T47D (cell line): Measurements from ENCODE around the gene GBP5.
"Not testable (repeated sequence)": the region's sequence is repeated elsewhere in the genome, so short reads cannot be mapped to it uniquely, and the experiment has no call there.

Experiments
- DNase-seq, 2 experiments: peaks; one replicate each; pipeline versions ENCODE4 v3.0.0 to v3.0.0-alpha.2; 2011 to 2012; ENCODE audit warnings: low read depth in 1 of 2, low spot score in 1 of 2
- JUND ChIP-seq: IDR thresholded peaks from 2 replicates; pipeline ENCODE4 v1.6.1; 2012; ENCODE audit warnings: low read depth
- in situ Hi-C: cut with HindIII; loops from 2 replicates; pipeline ENCODE4 v1.10.0; 2016; ENCODE audit warnings: low sequenced_read_pairs, low pct_unique_long_range_greater_than_20kb

The GBP5 gene

DNA sequence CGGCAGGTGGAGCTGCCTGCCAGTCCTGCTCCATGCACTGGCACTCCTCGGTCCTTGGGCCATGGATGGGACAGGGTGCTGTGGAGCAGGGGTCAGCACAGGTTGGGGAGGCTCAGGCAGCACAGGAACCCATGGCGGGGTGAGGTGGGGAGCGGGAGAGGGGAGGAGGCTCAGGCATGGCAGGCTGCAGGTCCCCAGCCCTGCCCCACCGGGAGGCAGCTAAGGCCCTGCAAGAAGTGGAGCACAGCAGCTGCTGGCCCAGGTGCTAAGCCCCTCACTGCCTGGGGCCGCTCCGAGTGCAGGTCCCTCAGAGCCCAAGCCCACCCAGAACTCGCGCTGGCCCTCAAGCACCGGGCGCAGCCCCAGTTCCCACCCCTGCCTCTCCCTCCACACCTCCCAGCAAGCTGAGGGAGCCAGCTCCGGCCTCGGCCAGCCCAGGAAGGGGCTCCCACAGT is 691 bp upstream of the GBP5 start:
- no peak for TF ChIP-seq JUND
- no peak for DNase-seq

DNA sequence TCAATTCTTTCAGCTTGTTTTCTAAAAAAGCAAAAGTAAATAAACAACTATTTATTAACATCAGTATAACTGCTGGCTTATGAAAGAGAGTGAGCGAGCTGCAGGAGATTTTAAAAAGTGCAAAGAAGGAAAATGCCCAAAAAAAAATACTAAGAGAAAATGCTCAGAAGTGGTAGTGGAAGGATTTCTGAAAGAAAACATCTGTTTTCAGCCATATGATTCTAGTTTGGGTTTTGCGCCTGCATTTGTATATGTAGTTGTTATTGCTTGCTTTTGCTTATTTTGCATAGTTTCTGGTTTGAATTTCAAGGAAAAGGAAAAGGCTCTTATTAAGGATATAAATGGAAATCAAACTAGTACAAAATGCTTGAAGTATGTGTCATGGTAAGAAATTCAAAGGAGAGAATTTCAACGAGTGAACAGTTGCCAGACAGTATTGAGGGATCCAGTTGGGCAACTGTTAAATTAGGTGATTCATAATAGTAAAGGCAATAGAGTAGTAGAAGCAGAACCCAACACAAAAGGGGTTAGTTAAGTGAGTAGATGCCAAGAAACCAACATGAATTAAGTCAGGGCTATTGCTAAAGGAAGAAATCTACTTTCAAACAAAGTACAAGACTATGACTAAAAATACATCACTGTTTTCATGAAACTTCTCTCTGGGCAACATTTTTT is 1.2 kb downstream of the GBP5 start:
- in situ Hi-C loops: no loop called here
- no peak for TF ChIP-seq JUND
- DNase-seq: no peak

More for the DNA sequence above, 691 bp upstream of the GBP5 start:
- in situ Hi-C loops: no loop called here

DNA sequence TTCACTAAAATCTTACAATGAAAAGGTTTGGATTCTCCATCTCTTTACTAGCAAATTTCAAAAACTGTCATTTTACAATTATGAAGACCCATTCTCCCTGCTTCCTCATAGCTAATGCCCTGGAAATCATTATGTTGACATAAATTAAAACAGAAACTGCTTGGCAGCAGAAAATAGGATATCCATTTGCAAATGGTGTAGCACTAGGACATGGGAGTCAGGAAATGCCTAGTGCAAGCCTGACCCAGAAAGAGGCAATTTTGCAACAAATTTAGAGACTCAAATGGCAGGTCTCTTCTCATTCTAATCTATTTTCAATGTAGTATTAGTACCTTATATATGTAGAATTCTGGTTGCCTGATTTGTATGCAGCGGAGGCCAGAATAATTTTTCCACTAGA is 2.2 kb downstream of the GBP5 start:
- DNase-seq: no peak
- TF ChIP-seq JUND: no peak
- in situ Hi-C loops: no loop called here

- no peak for TF ChIP-seq JUND
- DNase-seq: no peak
- in situ Hi-C loops: no loop called here
Measured at GRCh38 chr1:89269277-89269676, 3.4 kb downstream of the GBP5 start.

- no peak for TF ChIP-seq JUND
- in situ Hi-C loops: no loop called here
- no peak for DNase-seq
Measured at GRCh38 chr1:89262643-89263042, 10.0 kb downstream of the GBP5 start.

DNA sequence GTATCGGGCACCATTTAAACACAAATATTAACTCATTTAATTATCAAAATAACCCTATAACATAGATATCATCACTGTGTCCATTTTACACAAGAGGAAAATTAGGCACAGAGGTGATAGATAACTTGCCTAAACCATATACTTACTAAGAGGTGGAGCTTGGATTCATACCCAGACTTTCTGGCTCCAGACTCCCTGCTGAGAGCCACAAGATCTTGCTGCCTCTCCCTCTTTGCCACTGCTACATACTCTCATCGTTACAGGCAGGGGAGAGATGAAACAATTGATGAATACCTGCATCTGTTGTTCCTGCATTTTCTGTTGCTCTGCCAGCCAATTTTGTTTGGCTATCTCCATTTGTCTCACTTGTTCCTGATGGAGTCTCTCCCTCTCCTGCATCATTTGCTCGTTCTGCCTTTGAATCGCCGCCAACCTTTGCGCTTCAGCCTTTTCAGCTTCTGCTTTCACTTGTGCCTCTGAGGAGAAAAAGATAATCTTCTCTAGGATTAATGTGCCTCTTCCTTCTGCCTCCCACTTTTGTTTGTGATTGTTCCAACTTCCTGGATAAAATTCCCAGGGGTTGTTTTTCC is 10.6 kb downstream of the GBP5 start:
- no peak for DNase-seq

DNA sequence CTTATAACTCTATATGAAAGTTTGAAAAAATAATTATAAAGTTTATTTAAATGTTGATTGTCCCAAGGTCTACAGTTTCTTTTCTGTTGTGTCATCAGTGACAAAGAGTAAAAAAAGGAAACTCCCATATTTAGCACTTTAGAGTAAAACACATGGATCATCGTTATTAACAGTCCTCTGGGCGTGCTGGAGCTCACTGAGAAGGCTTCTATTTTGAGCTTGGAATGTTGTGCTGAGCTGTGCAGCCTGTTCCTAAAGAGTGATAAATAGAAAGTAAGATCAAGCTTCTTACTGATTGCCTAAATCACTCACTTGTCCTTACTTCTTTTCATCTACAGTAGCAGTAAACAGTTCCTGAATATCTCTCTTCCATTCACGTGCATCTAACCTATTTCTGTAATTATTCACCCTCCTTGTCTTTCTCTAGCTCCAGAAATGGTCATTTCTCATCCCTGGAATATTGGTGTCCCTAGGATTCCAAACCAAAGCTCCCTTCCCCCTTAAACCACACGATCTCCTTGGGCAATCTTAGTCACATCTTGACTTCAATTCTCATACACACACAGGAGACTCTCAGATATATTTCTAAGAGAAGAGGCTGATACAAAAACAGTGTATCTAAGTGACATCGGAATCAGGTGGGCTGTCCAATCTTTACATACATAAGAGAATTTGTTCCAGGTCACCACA is 11.9 kb downstream of the GBP5 start:
- no peak for TF ChIP-seq JUND
- in situ Hi-C loops: no loop called here
- DNase-seq: no peak

More for the DNA sequence above, 10.6 kb downstream of the GBP5 start:
- in situ Hi-C loops: no loop called here
- no peak for TF ChIP-seq JUND

DNA sequence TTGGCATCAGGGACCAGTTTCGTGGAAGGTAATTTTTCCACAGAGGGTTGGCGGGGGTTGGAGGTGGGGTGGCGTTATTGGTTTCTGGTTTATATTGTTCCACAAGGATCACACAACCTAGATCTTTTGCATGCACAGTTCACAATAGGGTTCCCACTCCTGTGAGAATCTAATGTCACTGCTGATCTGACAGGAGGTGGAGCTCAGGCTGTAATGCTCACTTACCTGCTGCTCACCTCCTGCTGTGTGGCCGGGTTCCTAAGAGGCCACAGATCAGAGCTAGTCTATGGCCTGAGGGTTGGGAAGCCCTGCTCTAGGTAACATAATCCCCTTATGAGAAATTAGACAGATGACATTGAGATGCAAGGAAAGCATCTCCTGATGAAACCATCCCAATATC is 12.6 kb downstream of the GBP5 start:
- no peak for DNase-seq
- in situ Hi-C loops: no loop called here
- TF ChIP-seq JUND: no peak

GRCh38 chr1:89259283-89259971 is 13.2 kb downstream of the GBP5 start:
- no peak for DNase-seq
- no peak for TF ChIP-seq JUND
- in situ Hi-C loops: no loop called here

- in situ Hi-C loops: no loop called here
- DNase-seq: no peak
- TF ChIP-seq JUND: no peak
Measured at GRCh38 chr1:89257041-89257440, 15.6 kb downstream of the GBP5 start.

- in situ Hi-C loops, DNase-seq: not testable (repeated sequence)
Measured at GRCh38 chr1:89255581-89255980, 17.1 kb downstream of the GBP5 start.

- DNase-seq: no peak
- in situ Hi-C loops: no loop called here
- no peak for TF ChIP-seq JUND
Measured at GRCh38 chr1:89254658-89255287, 17.9 kb downstream of the GBP5 start.

DNA sequence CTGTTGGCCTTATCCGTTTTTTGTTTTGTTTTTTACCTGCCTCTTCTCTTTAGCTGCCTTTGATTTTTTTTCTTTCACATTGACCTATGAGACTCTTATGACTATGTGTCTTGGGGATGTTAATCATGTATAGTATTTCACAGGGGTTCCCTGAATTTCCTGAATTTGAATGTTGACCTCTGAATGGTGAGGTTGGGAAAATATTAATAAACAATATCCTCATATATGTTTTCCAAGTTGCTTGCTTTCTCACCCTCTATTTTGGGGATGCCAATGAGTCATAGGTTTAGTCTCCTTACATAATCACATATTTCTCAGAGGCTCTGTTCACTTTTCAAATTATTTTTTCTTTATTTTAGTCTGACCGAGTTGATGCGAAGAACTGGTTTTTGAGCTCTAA is 29.6 kb downstream of the GBP5 start:
- no peak for DNase-seq
- in situ Hi-C loops: no loop called here
- no peak for TF ChIP-seq JUND
